ENCODE measurements around the gene DLG2.
A peak's percentile ranks its signal among the peaks of the same experiment; 100 is the strongest.

DLG2 gene

DNA sequence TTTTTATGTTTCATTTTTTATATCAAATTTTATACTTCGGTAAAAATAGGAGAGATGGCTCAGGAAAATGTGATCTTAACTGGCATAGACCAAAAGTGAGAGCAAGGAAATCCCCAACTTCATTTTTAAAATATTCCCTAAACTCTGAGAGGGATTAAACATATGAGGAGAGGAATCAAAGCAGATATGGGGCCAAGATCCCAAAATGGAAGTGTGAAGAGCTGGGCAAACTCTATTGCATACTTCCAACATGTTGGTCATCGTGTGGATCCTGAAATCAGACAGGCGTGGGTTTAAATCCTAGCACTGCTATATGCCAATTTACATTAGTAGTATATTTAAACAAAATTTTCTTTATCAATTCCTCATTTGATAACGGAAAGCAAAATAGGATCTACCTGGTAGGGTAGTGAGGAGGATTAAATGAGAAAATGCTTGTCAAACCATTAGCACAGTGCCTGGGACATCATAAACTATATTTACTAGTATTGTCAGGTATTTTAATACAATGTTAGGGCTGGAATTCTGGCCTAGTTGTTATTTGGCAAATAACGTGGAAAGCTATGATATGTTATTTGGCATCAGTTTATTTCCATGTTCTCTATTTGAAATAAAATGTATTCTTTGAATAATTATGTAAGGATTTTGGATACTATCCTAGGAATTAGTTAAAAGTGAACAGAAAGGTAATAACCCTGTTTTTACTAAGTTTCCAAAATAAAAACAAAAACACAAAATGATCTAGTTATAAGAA is 1948.1 kb downstream of the DLG2 start:
- DNase-seq (ENCODE audit: low read depth) = no peak

DNA sequence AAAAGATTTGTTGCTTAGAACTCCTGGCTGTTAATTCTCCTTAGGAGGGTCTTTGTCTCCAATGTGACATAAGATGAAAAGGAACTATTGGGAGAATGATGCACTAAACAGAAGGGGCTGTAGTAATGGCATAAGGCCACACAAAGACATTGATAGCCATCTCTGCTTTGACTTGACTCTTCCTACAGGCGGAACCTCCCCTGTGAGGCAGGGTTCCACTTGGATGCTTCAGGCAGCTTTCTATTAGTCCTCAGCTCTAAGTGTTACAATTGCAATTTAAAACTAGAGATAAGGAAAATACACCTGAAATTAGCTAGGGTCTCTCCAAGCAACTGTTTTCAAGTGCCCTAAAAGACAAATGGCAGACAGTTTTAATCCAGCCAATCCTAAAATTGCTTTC is 1949.4 kb downstream of the DLG2 start:
- no peak for DNase-seq (ENCODE audit: low read depth)

DNA sequence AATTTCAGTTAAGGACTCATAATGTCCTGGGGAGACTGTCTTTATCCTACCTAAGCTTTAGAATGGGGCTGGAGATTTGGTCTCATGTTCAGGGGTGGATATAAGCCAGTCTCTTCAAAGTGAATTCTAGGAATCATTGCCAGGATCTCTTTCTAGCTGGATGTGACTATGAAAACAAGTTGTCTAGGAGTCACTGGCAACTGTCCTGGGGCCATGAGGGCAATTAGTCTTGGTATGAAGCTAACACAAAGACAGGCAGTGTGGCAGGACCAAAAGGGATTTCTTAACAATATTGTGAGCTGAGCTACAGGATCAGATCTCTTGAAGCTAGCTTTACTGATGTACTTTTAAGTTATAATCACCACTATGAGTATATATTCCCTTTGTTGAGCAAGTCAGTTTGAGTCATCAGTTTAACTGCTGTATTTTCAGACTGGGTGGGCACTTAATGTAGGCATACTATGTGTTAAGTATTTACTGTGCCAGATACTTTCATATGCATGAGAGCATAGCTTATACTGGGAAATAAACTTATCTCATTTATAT is 1951.0 kb downstream of the DLG2 start:
- no peak for DNase-seq (ENCODE audit: low read depth)

DNA sequence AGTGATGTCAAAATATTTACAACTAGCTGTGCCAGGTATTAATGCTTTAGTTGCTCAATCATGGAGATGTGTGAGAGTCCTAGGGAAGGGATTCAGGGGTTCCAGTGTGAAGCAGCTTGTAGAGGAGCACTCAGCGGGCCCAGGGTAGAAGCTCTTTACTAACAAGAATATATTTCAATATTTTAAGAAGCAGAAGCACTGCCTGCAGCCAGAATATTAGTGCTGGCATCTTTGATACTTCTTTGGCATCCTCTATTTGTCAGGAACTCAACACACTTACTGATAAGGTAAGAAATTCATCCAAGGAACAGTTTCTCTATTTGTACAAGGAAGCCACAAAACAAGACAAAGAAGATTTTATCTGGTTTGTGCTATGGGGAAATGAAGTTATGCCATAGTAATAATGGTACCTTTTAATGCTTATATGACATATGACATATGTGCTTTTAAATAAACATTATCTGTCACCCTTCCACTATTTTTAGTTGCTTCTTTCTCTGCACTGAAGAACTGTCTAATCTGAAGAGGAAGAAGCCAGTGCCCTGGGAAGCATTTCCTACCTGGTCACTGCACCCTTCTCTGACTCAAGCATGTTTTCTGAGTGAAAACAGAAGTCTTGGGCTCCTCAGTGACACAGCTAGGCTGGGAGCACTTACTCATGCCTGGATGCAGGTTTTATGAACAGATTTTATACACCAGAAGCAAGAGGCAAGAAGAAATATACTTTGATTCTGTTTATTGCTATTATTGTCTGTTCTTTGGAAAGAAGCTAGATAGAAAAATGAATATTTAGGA is 1952.8 kb downstream of the DLG2 start:
- DNase-seq (ENCODE audit: low read depth) = no peak

DNA sequence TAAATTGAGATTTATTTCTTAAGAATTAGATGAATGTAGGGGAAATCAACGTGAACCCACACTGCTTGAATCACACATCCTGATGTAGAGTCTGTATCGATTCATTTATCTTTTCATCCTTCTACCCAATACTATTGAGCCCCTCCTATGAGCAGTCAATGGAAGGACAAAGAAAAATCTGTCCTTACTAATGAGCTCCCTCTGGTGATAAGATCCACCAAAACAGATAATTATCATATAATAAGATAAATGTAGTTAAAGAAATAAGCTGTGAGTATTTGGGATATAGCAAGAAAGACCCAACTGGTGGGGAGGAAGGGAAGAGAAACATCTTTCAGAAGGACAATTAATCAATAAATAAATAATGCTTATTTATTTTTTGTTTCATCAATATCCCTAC is 1955.9 kb downstream of the DLG2 start:
- DNase-seq (ENCODE audit: low read depth) = no peak

DNA sequence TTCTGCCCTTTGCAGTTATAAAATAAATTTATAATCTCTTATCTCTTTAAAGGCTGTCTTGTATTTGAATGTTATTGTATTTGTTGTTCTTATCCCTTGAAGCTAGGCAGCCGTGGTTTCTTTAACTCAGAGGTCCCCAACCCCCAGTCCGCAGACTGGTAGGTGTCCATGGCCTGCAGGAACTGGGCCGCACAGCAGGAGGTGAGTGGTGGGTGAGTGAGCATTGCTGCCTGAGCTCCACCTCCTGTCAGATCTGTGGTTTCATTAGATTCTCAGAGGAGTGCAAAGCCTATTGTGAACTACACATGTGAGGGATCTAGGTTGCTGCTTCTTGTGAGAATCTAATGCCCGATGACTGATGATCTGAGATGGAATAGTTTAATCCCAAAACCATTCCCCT is 1961.0 kb downstream of the DLG2 start:
- no peak for DNase-seq (ENCODE audit: low read depth)

DNA sequence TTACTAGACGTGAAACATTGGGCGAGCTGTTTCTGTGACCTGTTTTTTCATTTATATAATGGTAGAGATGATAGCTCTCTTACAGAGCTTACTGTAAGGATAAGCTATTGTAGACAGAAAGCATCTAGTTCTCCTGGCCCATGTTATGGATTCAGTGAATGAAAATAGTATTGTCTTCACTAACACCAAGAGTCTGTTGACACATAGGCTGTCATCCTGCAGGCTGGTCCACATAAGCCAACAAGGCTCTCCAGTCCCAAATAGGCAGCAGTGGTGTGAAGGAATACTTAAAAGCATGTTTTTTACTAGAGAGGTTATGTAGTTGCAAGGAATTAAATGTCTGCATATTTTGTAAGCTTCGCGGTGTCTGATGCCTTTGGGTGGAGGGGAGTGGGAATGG is 1963.2 kb downstream of the DLG2 start:
- DNase-seq (ENCODE audit: low read depth) = no peak

DNA sequence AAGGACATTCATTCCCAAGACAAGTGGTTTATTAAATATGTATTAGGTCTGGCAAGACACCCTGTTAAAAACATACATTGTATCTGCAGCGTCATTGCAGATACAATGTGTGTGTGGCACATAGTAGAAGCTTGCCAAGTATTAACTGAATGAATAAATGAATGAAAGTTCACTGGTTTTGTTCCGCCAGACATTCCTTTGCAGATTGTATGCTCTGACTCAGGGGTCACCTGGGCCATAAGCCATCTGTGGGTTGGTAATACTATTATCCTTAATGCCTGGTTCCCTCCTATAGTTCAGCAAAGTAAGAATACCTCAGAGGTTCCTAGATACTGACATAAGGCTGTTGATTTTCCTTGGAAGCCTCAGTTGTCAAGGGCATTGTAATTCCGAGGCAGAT is 1963.7 kb downstream of the DLG2 start:
- no peak for DNase-seq (ENCODE audit: low read depth)

DNA sequence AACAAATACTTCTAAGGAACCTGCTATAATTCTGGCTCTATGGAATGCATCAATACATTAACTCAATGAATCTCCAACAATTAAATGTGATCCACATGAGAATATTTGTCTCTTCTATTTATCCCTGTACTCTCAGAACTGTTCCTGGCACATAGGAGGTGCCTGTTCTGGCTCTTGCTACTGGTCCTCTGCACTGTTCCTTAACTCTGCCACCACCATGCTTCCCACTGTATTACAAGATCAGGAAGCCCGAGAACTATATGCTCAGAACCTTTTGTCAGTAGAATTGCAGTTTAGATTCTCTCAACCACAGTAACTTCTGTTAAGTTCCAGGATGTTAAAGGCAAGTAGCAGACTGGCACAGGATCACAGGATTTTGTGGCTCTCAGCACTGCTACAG is 1964.7 kb downstream of the DLG2 start:
- no peak for DNase-seq (ENCODE audit: low read depth)

DNA sequence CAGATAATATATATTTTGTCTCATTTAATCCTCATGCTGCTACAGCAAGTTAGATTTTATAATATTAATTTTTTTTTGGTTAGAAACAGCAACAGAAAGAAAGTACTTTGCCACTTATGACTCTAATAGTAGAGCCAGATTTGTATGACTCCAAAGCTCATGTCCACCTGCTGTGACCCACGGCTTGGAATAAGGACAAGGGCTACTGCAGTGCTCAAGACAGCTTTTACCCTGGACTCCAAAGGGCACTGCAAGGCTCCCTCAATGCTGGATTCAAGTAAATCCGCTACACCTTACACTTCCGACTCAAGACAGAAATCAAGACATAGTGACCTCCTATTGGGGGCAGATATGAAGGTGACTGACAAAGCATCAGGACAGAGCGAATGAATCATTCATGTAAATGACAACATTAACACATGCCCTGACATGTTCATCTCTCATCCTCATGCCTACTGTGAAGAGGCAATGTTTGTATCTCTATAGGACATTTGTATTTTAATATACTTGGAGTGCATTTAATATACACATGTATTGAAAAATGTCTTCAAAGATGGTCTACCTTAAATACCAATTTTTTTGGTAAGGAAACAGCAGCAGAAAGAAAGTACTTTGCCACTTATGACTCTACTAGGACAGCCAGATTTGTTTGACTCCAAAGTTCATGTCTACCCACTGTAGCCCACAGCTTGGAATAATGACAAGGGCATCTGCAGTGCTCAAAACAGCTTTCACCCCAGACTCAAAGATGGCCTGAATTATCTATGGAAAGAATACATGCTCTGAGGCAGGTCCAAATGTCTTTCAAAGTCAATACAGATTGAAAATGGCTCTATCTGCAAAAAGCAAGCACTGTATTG is 1965.4 kb downstream of the DLG2 start:
- DNase-seq (ENCODE audit: low read depth) = no peak

DNA sequence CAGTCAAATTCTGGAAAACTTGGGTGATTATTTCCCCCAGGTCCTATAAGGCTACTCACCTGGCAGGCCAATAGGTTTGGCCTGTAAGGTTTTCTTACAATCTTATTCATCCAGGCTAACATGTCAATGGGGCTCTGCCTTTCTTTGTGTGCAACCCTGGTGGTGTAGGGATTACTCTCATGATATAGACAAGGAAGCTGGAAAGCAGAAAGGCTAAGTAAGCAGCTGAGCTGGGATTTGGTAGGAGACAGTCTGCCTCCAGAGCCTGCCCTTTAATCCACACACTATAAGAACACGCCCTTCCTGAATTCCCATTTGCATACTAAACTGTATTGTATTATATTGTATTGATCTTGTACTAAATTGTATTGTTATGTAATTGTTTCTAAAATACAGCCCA is 1967.7 kb downstream of the DLG2 start:
- no peak for DNase-seq (ENCODE audit: low read depth)

DNA sequence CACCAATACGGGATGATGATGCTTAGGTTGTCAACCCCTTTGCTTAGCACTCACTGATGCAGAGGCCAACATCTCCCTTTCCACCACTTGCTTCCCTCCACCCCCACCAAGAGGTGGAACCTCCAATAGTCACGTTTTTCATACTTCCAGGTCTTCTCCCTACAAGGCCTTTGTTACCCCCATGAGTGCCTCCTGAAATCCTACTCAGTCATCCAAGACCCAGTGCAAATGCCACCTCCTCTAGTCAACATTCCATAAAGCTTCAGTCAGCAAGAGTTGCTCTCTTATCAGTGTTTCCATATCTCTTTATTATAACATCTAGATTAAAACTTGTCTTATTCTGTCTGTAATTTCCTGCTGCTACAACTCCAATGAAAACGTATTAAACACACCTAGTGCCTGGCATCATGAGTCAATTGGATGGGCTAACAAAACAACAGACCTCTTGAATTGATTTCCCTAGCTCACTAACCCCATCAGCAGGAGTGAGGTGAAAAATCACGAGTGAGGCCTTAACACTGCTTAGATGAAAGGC is 1970.3 kb downstream of the DLG2 start:
- no peak for DNase-seq (ENCODE audit: low read depth)

DNA sequence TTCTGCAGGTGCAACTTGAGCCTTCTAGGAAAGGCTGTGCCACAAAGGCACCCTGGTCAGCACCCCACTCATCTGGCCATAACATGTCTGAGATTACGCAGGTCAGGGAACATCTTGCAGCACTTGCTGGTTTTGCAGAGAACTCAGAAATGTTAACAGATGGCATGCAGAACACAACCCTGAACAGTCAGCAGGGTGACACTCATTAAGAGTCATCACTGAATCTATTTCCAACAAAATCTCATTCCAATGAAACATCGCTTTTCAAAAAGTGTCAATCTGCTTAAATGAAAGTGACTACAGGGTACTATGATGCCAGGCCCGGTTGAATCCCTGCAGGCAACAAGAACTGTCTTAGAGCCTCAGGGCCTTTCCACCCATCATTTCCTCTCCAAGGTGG is 1971.2 kb downstream of the DLG2 start:
- no peak for DNase-seq (ENCODE audit: low read depth)

DNA sequence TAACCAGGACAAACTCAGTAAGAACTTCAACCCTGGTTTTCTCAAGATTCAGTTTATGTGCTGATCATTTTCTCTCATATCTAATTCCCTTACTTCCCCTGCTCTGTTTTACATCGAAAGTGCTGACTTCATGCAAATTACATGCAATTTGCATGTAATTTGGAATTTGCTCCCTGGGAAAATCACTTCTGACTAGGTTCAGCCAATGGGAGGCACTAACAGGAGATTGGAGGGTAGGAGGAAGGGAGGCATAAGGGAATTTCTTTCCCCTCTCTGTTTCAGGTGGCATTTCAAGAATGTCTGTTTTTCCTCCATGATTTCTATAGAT is 1977.7 kb downstream of the DLG2 start:
- DNase-seq (ENCODE audit: low read depth) = no peak

DNA sequence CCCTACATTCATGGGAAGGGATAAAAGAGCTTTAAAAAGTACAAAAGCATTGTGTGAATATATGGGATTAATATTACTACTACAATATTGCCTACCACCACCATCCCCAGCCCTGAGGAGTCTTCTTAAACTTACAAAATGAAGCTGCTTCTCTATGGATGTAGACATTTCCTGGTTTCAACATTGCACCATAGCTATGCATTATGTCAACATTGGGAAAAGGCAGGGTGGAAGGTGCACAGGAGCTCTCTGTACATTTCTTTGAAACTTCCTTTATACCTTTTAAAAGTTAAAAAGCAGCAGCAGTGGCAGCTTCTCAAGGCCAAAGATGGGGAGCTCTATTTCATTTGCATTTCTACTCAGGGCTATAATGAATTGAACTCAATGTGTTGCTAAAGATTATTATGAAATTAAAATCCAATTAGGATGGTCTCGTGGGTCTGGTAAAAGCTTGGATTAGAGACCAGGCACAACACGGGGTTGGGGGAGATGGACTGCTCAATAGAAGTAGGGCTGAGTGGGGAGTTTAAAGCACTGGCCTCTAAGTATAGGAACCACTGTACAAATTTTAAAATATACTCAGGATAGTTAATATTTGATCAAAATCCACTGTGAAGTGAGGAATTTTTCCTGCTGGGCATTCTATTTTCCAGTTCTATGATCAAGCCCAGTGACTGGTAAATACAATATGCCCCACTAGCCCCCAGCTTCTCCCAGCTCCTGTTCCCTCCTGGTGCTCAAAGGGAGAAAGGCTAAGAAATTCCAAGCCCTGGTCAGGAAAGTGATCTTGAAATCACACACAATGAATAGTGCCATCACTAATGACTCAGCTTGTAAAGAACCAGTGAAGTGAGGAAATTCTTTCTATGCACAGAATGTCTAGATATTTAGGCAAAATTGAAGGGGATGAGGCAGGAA is 1978.3 kb downstream of the DLG2 start:
- no peak for DNase-seq (ENCODE audit: low read depth)

DNA sequence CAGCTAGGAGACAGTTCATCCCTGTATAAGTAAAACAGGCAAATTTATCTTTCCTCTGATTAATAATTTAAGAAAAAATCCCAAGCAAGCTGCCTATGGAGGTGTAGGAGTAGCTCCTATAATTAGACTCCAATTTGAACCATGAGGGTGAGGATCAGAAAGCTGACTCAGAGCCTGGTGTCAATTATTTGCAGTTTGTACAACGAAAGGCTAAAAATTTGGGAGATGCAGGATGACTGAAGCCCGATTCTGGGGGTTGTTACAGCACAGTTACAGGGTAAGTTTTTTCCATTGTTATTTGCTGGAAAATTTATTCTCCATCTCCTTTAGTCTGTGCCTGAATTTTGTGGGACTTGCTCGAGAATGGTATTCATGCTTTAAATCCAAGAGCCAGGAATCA is 1981.6 kb downstream of the DLG2 start:
- no peak for DNase-seq (ENCODE audit: low read depth)

DNA sequence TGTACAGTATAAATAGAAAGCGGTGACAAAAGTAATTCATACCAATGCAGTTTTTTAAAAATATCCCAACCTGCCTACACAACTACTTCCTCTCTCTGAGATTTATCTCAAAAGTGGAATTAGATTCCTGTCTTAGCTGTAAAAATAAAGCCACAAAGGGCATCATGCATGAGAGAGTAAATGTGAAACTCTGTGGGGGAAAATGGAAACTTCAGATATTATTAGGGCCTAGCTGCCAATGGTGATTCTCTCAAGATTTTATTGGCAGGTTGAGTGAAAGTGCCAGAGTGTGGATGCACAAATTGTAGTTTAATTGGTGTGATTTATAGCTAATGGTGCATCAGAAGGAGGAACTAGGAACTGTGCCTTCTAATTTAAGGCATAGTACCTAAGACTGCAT is 1984.0 kb downstream of the DLG2 start:
- DNase-seq (ENCODE audit: low read depth) = no peak

DNA sequence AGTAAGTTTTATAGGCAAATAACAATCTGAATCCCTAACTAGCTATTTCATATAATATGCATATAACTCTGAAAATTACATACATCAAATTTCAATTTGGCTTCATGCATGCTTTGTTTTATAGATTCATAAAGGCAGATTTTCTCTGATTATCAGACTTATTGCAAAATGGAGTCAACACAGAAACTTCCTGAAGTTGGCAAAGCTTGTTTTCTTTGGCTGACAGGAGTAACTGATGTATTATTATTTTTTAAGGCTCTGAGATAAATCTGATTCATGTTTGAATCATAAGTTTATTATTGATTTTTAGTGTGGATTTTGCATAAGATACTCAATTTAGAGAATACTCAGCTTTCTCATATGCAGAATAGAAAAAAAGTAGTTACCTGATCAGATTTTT is 1984.6 kb downstream of the DLG2 start:
- peak; percentile 23 for DNase-seq (ENCODE audit: low read depth)

DNA sequence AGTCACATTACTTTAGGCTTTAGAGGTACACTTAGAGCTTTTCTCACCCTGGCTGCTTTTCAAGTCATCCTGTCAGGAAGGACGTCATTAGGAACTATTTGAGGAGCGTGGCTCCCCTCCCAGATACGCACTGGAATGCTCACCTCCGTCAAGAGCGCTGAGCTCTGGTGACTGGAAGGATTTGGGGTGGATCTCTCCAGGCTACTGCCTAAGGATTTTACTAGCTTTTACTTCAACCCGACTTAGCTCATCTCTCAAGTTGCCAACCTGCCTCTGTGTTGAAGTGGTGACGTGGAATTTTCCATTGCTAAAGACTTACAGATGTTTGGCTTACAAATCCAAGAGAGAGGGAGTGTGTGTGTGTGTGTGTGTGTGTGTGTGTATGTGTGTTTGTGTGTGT is 1985.6 kb downstream of the DLG2 start:
- peak; percentile 73 for DNase-seq (ENCODE audit: low read depth)

DNA sequence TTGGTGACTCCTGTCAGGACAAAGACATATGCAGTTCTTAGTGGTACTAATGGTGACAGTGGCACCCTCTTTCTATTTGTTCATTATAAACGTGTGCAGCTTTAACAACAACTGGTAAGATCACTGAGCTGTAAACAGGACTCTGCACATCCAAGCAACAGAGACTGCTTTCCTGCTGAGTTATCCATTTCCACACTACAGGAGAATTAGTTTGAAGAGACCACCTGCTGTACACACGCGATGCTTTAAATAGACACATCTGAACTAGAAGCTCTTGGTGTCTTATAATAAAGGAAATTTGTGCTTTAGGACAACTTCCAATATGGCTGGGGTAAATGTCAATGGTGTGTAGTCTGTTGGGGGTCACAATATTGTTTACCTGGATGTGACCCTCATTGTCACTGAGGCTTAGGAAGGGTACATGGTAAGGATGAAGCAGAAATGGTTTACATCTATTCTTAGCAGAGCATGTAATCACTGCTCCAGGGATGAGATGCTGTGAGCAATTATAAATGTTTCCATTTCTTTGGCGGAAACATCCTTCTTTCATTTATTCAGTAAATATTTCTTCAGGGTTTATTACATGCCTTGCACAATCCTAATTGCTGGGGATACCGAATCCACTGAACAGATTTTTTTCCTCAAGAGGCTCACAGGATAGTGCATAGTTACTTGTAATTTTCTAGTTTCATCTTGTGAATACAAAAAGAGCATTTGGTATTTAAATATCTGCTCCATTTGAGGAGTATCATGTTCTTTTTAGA is 1987.0 kb downstream of the DLG2 start:
- no peak for DNase-seq (ENCODE audit: low read depth)

DNA sequence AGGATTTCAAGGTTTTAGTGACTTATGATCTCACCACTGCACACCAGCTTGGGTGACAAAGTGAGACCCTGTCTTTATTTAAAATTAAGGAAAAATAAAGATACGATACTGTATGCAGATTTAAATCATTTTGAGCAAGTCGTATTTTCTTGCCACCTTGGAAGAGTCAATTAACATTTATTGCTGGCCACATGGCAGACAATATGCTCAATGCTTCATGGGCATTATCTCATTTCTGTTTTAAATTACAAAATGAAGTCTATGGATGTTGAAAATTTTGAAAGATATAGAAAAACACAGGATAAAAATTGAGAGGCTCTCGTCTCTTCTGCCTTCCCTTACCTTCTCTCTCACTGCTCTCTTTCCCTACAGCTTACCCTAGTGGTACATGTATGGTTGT is 1992.0 kb downstream of the DLG2 start:
- DNase-seq (ENCODE audit: low read depth) = no peak

All from stromal cell of bone marrow (primary cell).